HepG2 (cell line): Measurements from ENCODE around the gene LOXL4. TPM values are rescaled to one million over a fixed set of nuclear protein-coding genes. Genes with fewer than 3 reads are reported as not detected.

ENCODE experiments used
- ATAC-seq: fragments of 200-7000 bp; cut with Tn5 transposase; 3 replicates; pipeline ENCODE4 v1.9.1; 2020; ENCODE audit warnings: mild to moderate bottlenecking, moderate library complexity
- BruUV-seq: library from RNA; stranded (reverse); fragments of 400-500 nt; replicated peaks from 2 replicates; lab custom pipeline; 2021; lab: Mats Ljungman, UMichigan
- CTCF ChIA-PET: fragments of 300-600 bp; formaldehyde crosslinking; extraction: SDS; loops from one replicate; lab custom pipeline; 2021; ENCODE audit warnings: low total read pairs, inconsistent platforms, low intra/inter-chr PET ratio; lab: Yijun Ruan, JAX
- POLR2A ChIA-PET: fragments of 350-600 bp; sonication (Branson Sonifier 250); formaldehyde crosslinking; loops from one replicate; lab custom pipeline; 2020; ENCODE audit warnings: antibody characterized with exemption, inconsistent platforms; lab: Yijun Ruan, JAX
- DNase-seq: peaks from one replicate; pipeline ENCODE4 v3.0.0-alpha.2; 2015; ENCODE audit warnings: low spot score
- FAIRE-seq: peaks from 3 replicates; lab custom pipeline; 2011; peaks lifted over from hg19 to GRCh38; lab: Jason Lieb, UNC
- H2AFZ ChIP-seq: one replicate; pipeline ENCODE4 v1.6.1; 2011; ENCODE audit warnings: low read length, inconsistent platforms
- H3K27ac ChIP-seq: fragments of 300-600 bp; 3 replicates; pipeline ENCODE4 v1.8.0; 2011; ENCODE audit warnings: mixed run types, mild to moderate bottlenecking, mixed read lengths, low read length, inconsistent platforms; ENCODE audit not compliant: insufficient read depth; ENCODE audit errors: extremely low read length
- H3K27me3 ChIP-seq, 2 experiments: fragments of 200-600 bp in 1 of 2; 2 replicates in 1 of 2; 3 replicates in 1 of 2; pipeline versions ENCODE4 v1.6.0 to v1.8.0; 2011; ENCODE audit warnings: low read length in 2 of 2, mild to moderate bottlenecking in 2 of 2, moderate library complexity in 2 of 2, inconsistent platforms in 1 of 2; ENCODE audit not compliant: insufficient read depth in 2 of 2, control insufficient read depth in 1 of 2
- H3K36me3 ChIP-seq, 2 experiments: fragments of 200-600 bp in 1 of 2; replicated peaks in 1 of 2; 2 replicates in 1 of 2; 3 replicates in 1 of 2; pipeline versions ENCODE4 v1.5.1 to v1.8.0; 2011; ENCODE audit warnings: low read length in 2 of 2, inconsistent platforms in 1 of 2; ENCODE audit not compliant: insufficient read depth in 2 of 2, control insufficient read depth in 1 of 2
- H3K4me1 ChIP-seq: 2 replicates; pipeline ENCODE4 v1.5.1; 2012; ENCODE audit warnings: low read length, inconsistent platforms; ENCODE audit not compliant: insufficient read depth
- H3K4me2 ChIP-seq: 2 replicates; pipeline ENCODE4 v1.6.0; 2011; ENCODE audit warnings: low read depth, low read length, inconsistent platforms
- H3K4me3 ChIP-seq, 3 experiments: fragments of 200-600 bp in 1 of 3; sonication (generic), shearing (Covaris generic) in 1 of 3; replicated peaks in 1 of 3; 2 replicates each; pipeline ENCODE4 v1.5.1; 2011 to 2016; ENCODE audit warnings: low read length in 3 of 3, inconsistent platforms in 2 of 3, low read depth in 2 of 3, mild to moderate bottlenecking in 2 of 3, control low read depth in 1 of 3, mixed read lengths in 1 of 3; ENCODE audit not compliant: insufficient read depth in 1 of 3
- H3K79me2 ChIP-seq: one replicate; pipeline ENCODE4 v1.6.1; 2011; ENCODE audit warnings: low read length, inconsistent platforms; ENCODE audit not compliant: insufficient read depth
- H3K9ac ChIP-seq: 2 replicates; pipeline ENCODE4 v1.6.0; 2011; ENCODE audit warnings: mild to moderate bottlenecking, low read depth, low read length, inconsistent platforms; ENCODE audit not compliant: insufficient read depth
- H3K9me3 ChIP-seq: 2 replicates; pipeline ENCODE4 v1.5.1; 2012; ENCODE audit warnings: mild to moderate bottlenecking, low read length
- H4K20me1 ChIP-seq: 2 replicates; pipeline ENCODE4 v1.6.0; 2011; ENCODE audit warnings: inconsistent platforms, mild to moderate bottlenecking, low read length, moderate library complexity; ENCODE audit not compliant: insufficient read depth
- ZNF687 ChIP-seq: sonication (generic); formaldehyde crosslinking; IDR thresholded peaks from 2 replicates; pipeline ENCODE4 v1.5.1; 2020; ENCODE audit warnings: mild to moderate bottlenecking, missing genetic modification reagents, moderate library complexity
- ZNF770 ChIP-seq: sonication (generic); formaldehyde crosslinking; IDR thresholded peaks from 2 replicates; pipeline ENCODE4 v1.5.0; 2020; ENCODE audit warnings: mild to moderate bottlenecking, missing genetic modification reagents
- WGBS: methylation state at CpG from one replicate; pipeline ENCODE4 v1.1.6; 2017; ENCODE audit warnings: low lambda C conversion rate; 5-methylcytosine and 5-hydroxymethylcytosine counted together
- in situ Hi-C: cut with HindIII; loops from 2 replicates; pipeline ENCODE4 v1.10.0; 2017; ENCODE audit warnings: low pct_unique_long_range_greater_than_20kb; ENCODE audit not compliant: extremely low pct_ligation_motif_present
- intact Hi-C: fragments of 100-400 bp; cut with micrococcal nuclease; formaldehyde crosslinking; loops from one replicate; pipeline ENCODE4 v1.10.0; 2022; ENCODE audit not compliant: unreplicated experiment
- polyA plus RNA-seq, 8 experiments: library from polyadenylated mRNA; depleted of rRNA in 3 of 8; stranded (reverse) in 7 of 8; unstranded in 1 of 8; fragments of >200 nt; fragmentation: Illumina TruSeq in 4 of 8; extraction: Trizol in 4 of 8; gene quantifications; 2 replicates each; pipeline versions ENCODE4 v1.2.1 to v1.2.3, GENCODE V29; 2011 to 2016; ENCODE audit warnings: low read depth in 4 of 8, missing spikeins in 1 of 8, mixed read lengths in 1 of 8; ENCODE audit not compliant: insufficient read depth in 1 of 8
- total RNA-seq, 5 experiments: library from RNA; depleted of rRNA; stranded (reverse); fragments of >200 nt; fragmentation: Illumina TruSeq; extraction: Trizol; gene quantifications; 2 replicates each; pipeline ENCODE4 v1.2.3, GENCODE V29; 2016; ENCODE audit warnings: low read depth in 1 of 5

The LOXL4 gene
- total and polyA plus RNA-seq, 2 of the 13 experiments (the other 11 are each of a cell fraction or from before 2014, with no cell fraction given): 8.8 to 21.1 TPM

GRCh38 chr10:98272245-98272644 lies 4.3 kb upstream of the LOXL4 start:
- POLR2A ChIA-PET: interaction anchor here (1.2 kb wide), 1 partner anchor 138 kb away, joined by 4 read pairs; the partner anchor contains the start of gene R3HCC1L
- BruUV-seq: no TSS peak
- no peak overlapping the region; the same call in 1 of the 2 replicates for H3K4me2 ChIP-seq
- FAIRE-seq (no peak), DNase-seq (no peak), ATAC-seq (no peak)
- no peak overlapping the region for H3K9ac ChIP-seq
- H4K20me1 ChIP-seq: no peaks in the 10 kb centered on the region
- intact Hi-C loops: no loop called here
- no peaks in the 10 kb centered on the region for H3K27me3 ChIP-seq
- 49% methylated on average over 4 of the region's 8 CpGs for WGBS
- peaks cover 69% of the 10 kb centered on the region for H3K4me1 ChIP-seq
- no peaks in the 10 kb centered on the region for H3K36me3 ChIP-seq
- H2AFZ ChIP-seq: no peak overlapping the region
- H3K27ac ChIP-seq: no peak overlapping the region
- CTCF ChIA-PET: no interaction called here
- in situ Hi-C loops: no loop called here
- H3K9me3 ChIP-seq: no peaks in the 10 kb centered on the region
- no peaks in the 10 kb centered on the region for H3K79me2 ChIP-seq
- TF ChIP-seq ZNF687 (CRISPR knock-in tag): peak; percentile 9; the same call in 1 of the 2 replicates
- TF ChIP-seq ZNF770 (CRISPR knock-in tag): no peak
- H3K4me3 ChIP-seq: no peak overlapping the region
